GM04503 (cell line): ENCODE data around the gene PTGES3.

ENCODE experiments used
- DNase-seq: peaks from one replicate; pipeline ENCODE4 v3.0.0-alpha.2; 2012; ENCODE audit warnings: low read depth

PTGES3 gene

DNA sequence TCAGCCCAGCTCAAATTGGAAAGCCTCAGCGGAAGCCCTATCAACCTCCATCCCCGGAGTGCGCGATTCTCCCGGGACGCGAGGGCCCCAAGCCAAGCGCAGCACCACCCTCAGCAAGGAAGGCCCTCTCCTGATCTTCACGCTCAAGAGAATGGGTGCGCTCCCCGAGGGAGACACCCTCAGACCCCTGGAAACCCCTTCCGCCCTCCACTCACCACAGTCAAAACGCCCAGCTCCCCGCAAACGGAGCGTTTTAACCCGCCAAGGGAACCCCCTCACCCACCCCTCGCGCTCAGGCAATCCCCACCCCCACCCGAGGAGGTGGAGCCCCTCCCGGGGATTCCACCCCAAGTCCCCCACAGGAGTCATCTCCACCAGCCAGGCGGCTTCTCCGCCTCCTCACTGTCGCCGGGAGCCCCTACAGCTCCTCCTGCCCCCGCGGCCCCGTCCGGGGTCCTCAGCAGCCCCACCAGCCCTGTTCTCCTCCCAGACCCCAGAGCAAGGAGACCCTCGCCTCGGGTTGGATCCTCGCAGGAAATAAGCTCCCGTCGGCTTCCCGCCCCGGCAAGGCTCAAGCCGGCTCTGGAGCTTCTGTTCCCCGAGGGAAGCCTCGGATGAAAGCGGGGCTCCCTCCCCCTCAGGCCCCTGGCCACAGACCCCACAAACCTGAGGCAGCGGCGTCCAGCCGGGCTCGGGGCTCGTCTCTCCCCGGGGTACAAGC is 58.5 kb downstream of the PTGES3 start:
- DNase-seq: no peak

DNA sequence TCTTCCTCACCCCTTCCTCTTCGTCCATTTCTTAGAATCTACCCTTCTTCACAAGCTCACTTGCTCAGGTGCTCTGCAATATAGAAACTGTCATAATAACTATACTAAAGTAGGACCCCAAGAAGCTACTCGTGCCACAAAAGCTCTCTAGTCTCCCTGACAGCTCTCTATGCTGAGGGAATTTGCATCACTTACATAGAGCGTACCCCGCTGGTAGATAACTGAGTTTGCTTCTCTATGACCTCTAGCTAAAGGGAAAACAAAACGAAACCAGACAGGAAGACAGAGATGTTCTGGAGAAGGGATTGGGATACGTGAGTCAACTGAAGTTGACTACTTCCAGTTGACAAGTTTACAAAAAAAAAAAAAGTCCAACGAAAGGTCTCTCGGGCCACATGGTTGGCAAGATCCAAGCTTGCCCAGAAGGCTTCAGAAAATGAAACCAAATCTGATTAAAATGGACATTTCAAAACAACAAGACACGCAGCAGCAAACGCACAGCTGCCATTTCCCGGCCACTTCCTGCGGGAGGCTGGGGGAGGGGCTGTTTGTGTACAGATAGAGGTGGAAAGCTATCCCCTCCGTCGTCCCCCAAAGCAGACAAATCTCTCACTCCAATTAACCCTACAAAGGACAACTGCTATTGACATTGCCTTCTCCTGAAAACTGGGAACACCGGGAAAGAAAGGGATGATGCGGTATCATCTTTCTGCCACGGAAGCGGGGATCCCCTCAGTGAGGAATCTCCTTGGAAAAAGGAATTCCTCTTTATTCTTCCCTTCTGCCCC is 59.2 kb downstream of the PTGES3 start:
- peak; percentile 57 for DNase-seq

DNA sequence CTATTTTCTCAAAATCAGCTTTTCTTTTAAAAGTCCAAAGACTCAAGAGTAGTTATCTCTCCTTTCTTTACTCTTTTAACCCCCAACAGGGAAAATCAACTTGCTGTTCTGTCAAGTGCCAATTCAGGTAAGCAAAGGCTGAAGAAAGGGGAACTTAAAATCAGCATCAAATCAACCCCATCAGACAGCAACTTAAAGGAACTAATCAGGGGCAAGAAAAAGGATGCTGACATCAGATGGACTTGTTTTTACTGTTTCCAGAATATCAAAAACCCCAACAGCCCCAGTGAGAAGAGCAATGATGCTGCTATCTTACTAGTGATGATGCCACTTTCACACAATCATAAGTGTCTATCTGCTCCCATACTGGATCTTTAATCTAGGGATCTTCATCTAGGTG is 61.4 kb downstream of the PTGES3 start:
- no peak for DNase-seq

DNA sequence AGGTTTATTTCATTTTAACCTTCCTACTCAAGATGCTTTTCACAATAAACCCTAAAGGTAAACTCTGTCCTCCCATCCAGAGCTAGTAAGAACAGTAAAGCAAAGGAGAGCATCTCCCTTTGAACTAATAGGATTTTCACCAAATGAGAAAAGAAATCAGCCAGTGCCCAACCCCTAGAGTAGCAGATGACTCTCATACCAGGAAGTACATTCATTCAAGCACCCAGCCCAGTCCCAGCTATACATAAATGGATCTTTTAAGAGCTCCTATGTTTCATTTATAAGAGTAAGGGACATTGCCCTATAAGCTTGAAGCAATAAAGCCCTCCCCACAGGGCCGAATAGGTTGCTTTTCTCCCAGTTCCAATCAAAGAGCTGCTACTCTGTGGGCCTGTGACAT is 65.5 kb downstream of the PTGES3 start:
- DNase-seq: no peak

DNA sequence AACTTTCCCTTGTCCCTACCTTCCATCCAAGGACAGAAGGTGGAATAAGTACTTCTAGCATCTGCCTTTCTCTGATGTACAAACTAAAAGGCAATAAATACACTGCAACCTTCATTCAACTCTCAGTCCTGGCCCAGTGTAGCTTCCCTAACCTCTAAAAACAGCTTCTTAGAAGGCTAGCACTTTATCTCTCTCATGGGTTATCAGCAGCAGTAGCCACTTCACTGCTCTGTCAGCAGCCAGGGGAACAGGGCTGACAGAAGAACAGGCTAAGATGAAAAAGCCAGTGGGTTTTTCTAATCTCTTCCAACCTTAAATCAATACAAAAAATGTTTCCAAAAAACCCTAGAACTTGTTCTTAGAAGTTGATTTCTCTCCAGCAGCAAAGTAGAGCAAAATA is 71.2 kb downstream of the PTGES3 start:
- no peak for DNase-seq

DNA sequence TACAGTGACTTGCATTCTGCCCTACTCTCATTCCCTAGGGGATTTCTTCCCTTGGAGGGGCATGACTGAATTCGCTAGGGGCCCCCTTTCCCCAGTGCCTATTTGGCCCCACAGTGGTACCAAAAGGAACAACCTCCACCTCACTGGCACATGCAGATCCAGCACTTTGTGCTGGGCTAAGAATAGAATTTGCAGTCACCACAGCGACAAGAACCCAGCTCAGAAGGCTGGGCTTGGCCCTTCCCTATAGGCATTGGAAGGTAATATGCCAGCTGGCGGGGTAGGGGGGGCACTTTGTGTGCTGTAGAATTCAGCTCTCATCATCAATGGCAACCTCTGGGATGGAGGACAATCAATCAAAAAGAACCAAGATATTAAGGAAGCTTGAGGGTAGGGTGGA is 71.8 kb downstream of the PTGES3 start:
- no peak for DNase-seq

DNA sequence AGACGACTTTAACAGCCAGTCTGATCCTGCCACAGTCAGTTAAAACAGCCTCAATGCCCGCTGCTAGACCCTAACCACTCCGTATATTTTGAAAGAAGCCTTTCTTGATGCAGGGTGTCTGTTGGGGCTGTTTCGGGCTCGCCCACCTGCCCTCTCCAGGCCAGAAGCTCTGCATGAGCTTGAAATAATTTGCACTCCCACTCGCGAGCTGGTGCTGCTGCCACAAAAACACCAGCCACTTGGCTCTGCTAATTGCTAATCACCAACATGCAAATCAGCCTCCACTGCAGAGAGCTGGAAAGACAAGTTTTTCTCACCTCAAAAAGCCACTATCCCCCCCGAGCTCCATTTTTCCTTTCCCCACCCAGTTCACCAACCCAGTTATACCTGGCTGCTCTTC is 73.5 kb downstream of the PTGES3 start:
- no peak for DNase-seq
